Measurements from ENCODE around the gene HSBP1.
A peak's percentile ranks its signal among the peaks of the same experiment; 100 is the strongest.

The HSBP1 gene

GRCh38 chr16:83830091-83830768, 22.5 kb downstream of the HSBP1 start:
- no peak for TF ChIP-seq CTCF (IDR thresholded peaks at IDR 0.05; ENCODE audit: low read depth, low read length)

GRCh38 chr16:83830769-83831455, 23.1 kb downstream of the HSBP1 start:
- no peak for DNase-seq (ENCODE audit: extremely low read depth, low read depth)
- TF ChIP-seq CTCF (IDR thresholded peaks at IDR 0.05; ENCODE audit: low read depth, low read length) = no peak

More at GRCh38 chr16:83830091-83830768, 22.5 kb downstream of the HSBP1 start:
- DNase-seq (ENCODE audit: extremely low read depth, low read depth) = no peak

GRCh38 chr16:83831456-83831987, 23.7 kb downstream of the HSBP1 start:
- no peak for TF ChIP-seq CTCF (IDR thresholded peaks at IDR 0.05; ENCODE audit: low read depth, low read length)
- no peak for DNase-seq (ENCODE audit: extremely low read depth, low read depth)

- no peak for TF ChIP-seq CTCF (IDR thresholded peaks at IDR 0.05; ENCODE audit: low read depth, low read length)
- no peak for DNase-seq (ENCODE audit: extremely low read depth, low read depth)
These were observed 26.1 kb downstream of the HSBP1 start for GRCh38 chr16:83833921-83834320.

GRCh38 chr16:83835586-83836566, 28.1 kb downstream of the HSBP1 start:
- peak; percentile 44 for DNase-seq (ENCODE audit: extremely low read depth, low read depth)
- no peak for TF ChIP-seq CTCF (IDR thresholded peaks at IDR 0.05; ENCODE audit: low read depth, low read length)

- DNase-seq (ENCODE audit: extremely low read depth, low read depth) = no peak
- no peak for TF ChIP-seq CTCF (IDR thresholded peaks at IDR 0.05; ENCODE audit: low read depth, low read length)
These were observed 29.8 kb downstream of the HSBP1 start for GRCh38 chr16:83837566-83837965.
